GM12878 (cell line): ENCODE results near the gene ETV7.

Experiments
- POLR2A ChIP-seq: IDR thresholded peaks from 2 replicates; pipeline ENCODE4 v1.6.1; 2011; ENCODE audit warnings: low read depth, mild to moderate bottlenecking, low read length
- TF ChIP-seq, protein P1 (sequence below), 3 experiments: IDR thresholded peaks in 2 of 3; conservative IDR thresholded peaks in 1 of 3; 2 replicates each; pipeline ENCODE4 v1.5.1; 2011; ENCODE audit warnings: low read depth in 3 of 3, low read length in 3 of 3, mild to moderate bottlenecking in 3 of 3, control low read depth in 2 of 3, moderate library complexity in 2 of 3, inconsistent platforms in 1 of 3, mixed read lengths in 1 of 3; ENCODE audit not compliant: control insufficient read depth in 2 of 3, insufficient read depth in 1 of 3; ENCODE audit errors: extremely low read depth in 1 of 3

DNA sequence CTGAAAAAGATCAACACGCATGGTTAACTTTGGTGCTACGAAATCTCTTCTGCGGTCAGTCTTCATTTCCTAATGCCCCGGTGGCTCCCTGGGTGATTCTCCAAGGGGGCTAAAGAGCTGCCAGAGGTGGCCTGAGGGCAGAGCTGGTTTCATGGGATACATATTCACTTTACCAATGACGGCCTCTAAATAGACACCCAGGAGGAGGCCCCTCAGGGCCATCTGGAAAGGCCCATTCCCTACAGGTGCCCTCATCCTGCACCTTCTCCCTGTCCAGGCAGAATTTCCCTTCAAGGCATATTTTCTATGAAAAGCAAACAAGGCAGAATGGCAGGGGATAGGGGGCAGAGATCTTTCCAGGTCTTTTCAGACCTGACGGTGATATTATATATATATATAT, 63.3 kb downstream of the ETV7 start:
- TF ChIP-seq, protein P1, sequence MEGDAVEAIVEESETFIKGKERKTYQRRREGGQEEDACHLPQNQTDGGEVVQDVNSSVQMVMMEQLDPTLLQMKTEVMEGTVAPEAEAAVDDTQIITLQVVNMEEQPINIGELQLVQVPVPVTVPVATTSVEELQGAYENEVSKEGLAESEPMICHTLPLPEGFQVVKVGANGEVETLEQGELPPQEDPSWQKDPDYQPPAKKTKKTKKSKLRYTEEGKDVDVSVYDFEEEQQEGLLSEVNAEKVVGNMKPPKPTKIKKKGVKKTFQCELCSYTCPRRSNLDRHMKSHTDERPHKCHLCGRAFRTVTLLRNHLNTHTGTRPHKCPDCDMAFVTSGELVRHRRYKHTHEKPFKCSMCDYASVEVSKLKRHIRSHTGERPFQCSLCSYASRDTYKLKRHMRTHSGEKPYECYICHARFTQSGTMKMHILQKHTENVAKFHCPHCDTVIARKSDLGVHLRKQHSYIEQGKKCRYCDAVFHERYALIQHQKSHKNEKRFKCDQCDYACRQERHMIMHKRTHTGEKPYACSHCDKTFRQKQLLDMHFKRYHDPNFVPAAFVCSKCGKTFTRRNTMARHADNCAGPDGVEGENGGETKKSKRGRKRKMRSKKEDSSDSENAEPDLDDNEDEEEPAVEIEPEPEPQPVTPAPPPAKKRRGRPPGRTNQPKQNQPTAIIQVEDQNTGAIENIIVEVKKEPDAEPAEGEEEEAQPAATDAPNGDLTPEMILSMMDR (IDR thresholded peaks at IDR 0.05 in 2 of 3, conservative IDR thresholded peaks at IDR 0.05 in 1 of 3; ENCODE audit: control insufficient read depth in 2 of 3, extremely low read depth in 1 of 3, insufficient read depth in 1 of 3, low read depth in 3 of 3, low read length in 3 of 3) = no peak
- no peak for TF ChIP-seq POLR2A
